HG02798 (cell line): Measurements from ENCODE around the gene EPHB4.

Source experiments
- ATAC-seq: cut with Tn5 transposase; IDR thresholded peaks from one replicate; pipeline ENCODE4 v1.9.1; 2021; ENCODE audit warnings: mild to moderate bottlenecking; ENCODE audit not compliant: unreplicated experiment, poor library complexity

The EPHB4 gene

DNA sequence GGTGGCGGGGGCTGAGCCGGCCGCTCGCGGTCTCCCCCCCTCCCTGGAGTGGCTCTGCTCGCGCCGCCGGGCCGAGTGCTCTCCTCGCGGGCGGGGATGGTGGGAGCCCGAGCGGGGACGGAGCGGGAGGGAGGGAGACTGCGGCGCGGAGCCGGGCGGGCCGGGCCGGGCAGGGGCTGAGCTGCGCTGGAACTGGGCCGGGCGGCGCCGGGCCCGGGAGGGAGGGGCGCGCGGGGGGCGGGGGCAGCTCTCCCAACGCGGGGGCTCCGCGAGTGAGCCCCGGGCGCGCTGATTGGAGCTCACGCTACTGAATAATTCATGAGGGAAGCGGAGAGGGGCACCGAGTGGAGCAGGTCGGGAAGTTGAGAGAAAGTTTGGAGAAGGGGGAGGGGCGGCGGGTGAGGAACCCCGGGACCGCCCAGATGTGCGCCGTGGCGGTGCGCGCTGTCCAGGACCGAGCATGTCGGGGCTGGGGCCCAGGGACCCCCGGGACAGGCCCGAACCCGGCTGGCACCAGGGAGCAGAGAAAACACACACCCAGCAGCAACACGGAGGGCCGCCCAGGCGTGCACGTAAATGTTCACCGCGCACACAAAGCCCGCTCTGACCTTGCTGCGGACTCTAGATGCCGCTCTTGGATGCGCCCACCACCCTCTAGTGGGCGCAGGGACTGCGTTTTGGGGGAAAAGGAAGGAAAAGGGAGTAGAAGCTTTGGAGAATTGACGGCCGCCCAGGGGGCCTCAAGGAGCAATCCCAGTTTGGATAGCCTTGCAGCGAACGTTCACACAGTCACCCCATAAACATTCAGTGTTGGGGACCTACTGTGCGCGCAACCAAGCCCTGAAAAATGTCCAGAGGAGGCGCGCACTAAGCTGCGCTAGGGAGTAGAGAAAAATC is at the start of gene EPHB4:
Gene EPHB4 (minus strand): TSS at position 194 of the 897 bp plus-strand sequence. CDS start 493 bp downstream, outside the sequence.
- no peak for ATAC-seq

GRCh38 chr7:100875356-100875751 is 48.0 kb upstream of the EPHB4 start:
- no peak for ATAC-seq

- ATAC-seq = peak; percentile 96
These were observed 47.4 kb upstream of the EPHB4 start, which contains the start of gene SRRT for GRCh38 chr7:100874577-100875355. SRRT (plus strand) TSS chr7:100875103; CDS start chr7:100875591, 488 bp downstream.

- no peak for ATAC-seq
These were observed 46.9 kb upstream of the EPHB4 start for GRCh38 chr7:100874300-100874576.

- no peak for ATAC-seq
These were observed 46.4 kb upstream of the EPHB4 start for GRCh38 chr7:100873599-100874299.

- ATAC-seq = peak; percentile 13
These were observed 40.6 kb upstream of the EPHB4 start for GRCh38 chr7:100867776-100868485.

GRCh38 chr7:100867040-100867775 is 39.9 kb upstream of the EPHB4 start, which contains the start of gene TRIP6:
TRIP6 (plus strand) TSS chr7:100867387; CDS start chr7:100867498, 111 bp downstream.
- ATAC-seq = peak; percentile 59

DNA sequence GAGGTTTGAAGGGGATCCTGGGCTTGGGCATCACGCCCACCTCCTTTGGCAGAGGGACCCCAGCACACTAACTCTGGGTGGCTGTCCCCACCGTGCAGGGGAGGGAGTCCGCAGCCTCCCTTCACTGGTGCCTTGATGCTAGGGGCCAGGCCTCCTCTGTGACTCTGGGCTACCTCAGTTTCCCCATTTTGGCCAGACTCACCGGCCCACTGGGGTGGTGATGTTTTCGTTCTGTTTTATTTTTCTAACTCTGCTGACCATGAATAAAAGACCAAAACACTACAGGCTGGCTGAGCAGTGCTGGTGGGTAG is 39.4 kb upstream of the EPHB4 start:
- ATAC-seq = peak; percentile 3

- no peak for ATAC-seq
These were observed 38.8 kb upstream of the EPHB4 start for GRCh38 chr7:100865938-100866728.

GRCh38 chr7:100865372-100865911 is 38.1 kb upstream of the EPHB4 start:
- ATAC-seq = no peak

GRCh38 chr7:100864263-100864845 is 37.0 kb upstream of the EPHB4 start:
- ATAC-seq = no peak

DNA sequence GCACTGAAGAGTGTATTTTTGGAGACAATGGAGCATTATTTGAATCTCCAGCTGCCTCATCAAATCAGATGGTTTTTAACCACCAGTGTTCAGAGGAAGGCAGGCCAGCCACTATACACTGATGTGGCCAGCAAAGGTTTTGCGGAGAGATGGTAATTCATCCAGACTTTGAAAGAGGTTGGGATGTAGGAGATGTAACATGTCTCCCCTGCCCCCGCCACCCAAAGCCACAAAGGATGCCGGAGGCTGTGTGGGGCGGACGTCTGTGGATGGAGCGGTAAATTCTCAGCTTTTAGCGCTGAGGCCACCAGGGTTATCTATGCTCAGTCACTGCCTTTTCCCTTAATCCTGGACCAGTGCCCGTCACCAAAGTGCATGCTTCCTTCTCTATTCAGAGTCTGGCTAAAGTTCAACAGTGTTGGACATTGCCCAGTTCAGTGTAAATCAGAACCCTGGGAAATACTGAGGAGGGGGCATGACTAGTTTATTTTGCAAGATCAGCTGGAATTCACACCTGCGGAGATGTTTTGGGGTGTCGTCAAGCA is 36.2 kb upstream of the EPHB4 start:
- ATAC-seq = no peak

GRCh38 chr7:100861616-100861985 is 34.3 kb upstream of the EPHB4 start:
- ATAC-seq = no peak

GRCh38 chr7:100860702-100861615 is 33.6 kb upstream of the EPHB4 start:
- no peak for ATAC-seq

GRCh38 chr7:100859856-100860255 is 32.5 kb upstream of the EPHB4 start:
- ATAC-seq = no peak

DNA sequence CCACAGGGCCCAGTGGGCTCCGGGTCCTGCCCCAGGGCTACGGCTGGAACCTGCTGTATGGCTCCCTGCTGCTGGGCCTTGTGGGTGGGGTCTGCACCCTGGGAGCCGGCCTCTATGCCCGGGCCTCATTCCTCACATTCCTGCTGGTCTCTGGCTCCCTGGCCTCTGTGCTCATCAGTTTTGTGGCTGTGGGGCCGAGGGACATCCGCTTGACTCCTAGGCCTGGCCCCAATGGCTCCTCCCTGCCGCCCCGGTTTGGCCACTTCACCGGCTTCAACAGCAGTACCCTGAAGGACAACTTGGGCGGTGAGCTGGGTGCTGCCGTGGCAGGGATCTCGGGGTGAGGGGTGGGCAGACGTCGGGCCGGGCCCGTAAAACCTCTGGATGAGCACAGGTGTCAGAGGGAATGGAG is 29.6 kb upstream of the EPHB4 start:
- no peak for ATAC-seq

DNA sequence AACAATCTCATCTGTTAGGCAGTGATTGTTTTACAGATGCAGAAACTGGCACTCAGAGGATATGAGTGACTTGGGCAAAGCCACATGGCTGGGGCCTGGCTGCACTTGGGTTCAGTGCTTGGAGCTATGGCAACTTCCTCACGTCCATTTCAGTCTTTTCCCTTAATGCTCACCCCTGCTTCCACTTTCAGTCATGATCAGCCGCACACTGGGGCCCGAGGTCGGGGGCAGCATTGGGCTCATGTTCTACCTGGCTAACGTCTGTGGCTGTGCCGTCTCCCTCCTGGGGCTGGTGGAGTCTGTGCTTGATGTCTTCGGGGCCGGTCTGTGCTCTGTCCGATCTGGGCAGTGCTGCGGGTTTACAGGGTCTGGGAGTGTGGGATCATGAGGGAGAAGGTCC is 28.2 kb upstream of the EPHB4 start:
- ATAC-seq = no peak
